Fibroblast of lung (primary cell): ENCODE data around the gene PPP1R12A. TPM values are rescaled to one million over a fixed set of nuclear protein-coding genes. Genes with fewer than 3 reads are reported as not detected.

Experiments used
- DNase-seq, 2 donors: peaks; one replicate each; pipeline versions ENCODE4 v3.0.0 to v3.0.0-alpha.2; 2010; ENCODE audit warnings: low read depth in 2 of 2
- H2AFZ ChIP-seq: 2 replicates; pipeline ENCODE4 v1.5.1; 2012; ENCODE audit warnings: low read length, control low read depth, inconsistent platforms
- H3K27ac ChIP-seq: 2 replicates; pipeline ENCODE4 v1.5.1; 2011; ENCODE audit warnings: low read length, control low read depth; ENCODE audit not compliant: insufficient read depth
- H3K27me3 ChIP-seq: 2 replicates; pipeline ENCODE4 v1.5.1; 2011; ENCODE audit warnings: mild to moderate bottlenecking, low read length; ENCODE audit not compliant: control insufficient read depth, insufficient read depth
- H3K36me3 ChIP-seq: 2 replicates; pipeline ENCODE4 v1.5.1; 2011; ENCODE audit warnings: low read length; ENCODE audit not compliant: control insufficient read depth, insufficient read depth
- H3K4me1 ChIP-seq: 2 replicates; pipeline ENCODE4 v1.5.1; 2011; ENCODE audit warnings: low read length; ENCODE audit not compliant: control insufficient read depth, insufficient read depth; ENCODE audit errors: extremely low read depth
- H3K4me2 ChIP-seq: 2 replicates; pipeline ENCODE4 v1.5.1; 2011; ENCODE audit warnings: low read length, control low read depth; ENCODE audit not compliant: insufficient read depth; ENCODE audit errors: extremely low read depth
- H3K4me3 ChIP-seq, 4 experiments: fragments of 200-600 bp in 1 of 4; sonication (generic) in 1 of 4; replicated peaks in 1 of 4; 2 replicates each; pipeline ENCODE4 v1.5.1; 2011 to 2016; ENCODE audit warnings: low read length in 4 of 4, low read depth in 3 of 4, mild to moderate bottlenecking in 3 of 4, control low read depth in 2 of 4, inconsistent platforms in 1 of 4, mixed read lengths in 1 of 4; ENCODE audit not compliant: insufficient read depth in 1 of 4; ENCODE audit errors: control extremely low read depth in 1 of 4
- H3K79me2 ChIP-seq: 2 replicates; pipeline ENCODE4 v1.5.1; 2012; ENCODE audit warnings: mild to moderate bottlenecking, low read length, inconsistent platforms; ENCODE audit not compliant: control insufficient read depth, insufficient read depth
- H3K9ac ChIP-seq: 2 replicates; pipeline ENCODE4 v1.5.1; 2011; ENCODE audit warnings: mild to moderate bottlenecking, low read length, control low read depth; ENCODE audit not compliant: insufficient read depth
- H3K9me3 ChIP-seq: 2 replicates; pipeline ENCODE4 v1.5.1; 2012; ENCODE audit warnings: low read depth, low read length; ENCODE audit not compliant: control insufficient read depth, insufficient read depth
- H4K20me1 ChIP-seq: 2 replicates; pipeline ENCODE4 v1.5.1; 2011; ENCODE audit warnings: low read length; ENCODE audit not compliant: control insufficient read depth, insufficient read depth; ENCODE audit errors: extremely low read depth
- EZH2 ChIP-seq: IDR thresholded peaks from 2 replicates; pipeline ENCODE4 v1.5.1; 2012; ENCODE audit warnings: low read length, control low read depth, mild to moderate bottlenecking; ENCODE audit errors: missing control alignments
- polyA plus RNA-seq, 2 donors: library from polyadenylated mRNA; depleted of rRNA in 1 of 2; stranded (reverse) in 1 of 2; unstranded in 1 of 2; fragments of >200 nt; gene quantifications; 2 replicates each; pipeline ENCODE4 v1.2.1, GENCODE V29; 2011 to 2012; ENCODE audit warnings: missing spikeins in 1 of 2
- total RNA-seq: library from RNA; depleted of rRNA; stranded (reverse); fragments of >200 nt; gene quantifications from 2 replicates; pipeline ENCODE4 v1.2.1, GENCODE V29; 2014
- TF ChIP-seq, protein P1 (sequence below), 2 donors: IDR thresholded peaks in 1 of 2; conservative IDR thresholded peaks in 1 of 2; 1 replicate in 1 of 2; 2 replicates in 1 of 2; pipeline ENCODE4 v1.5.1; 2011 to 2012; ENCODE audit warnings: low read length in 2 of 2, control low read depth in 1 of 2, inconsistent platforms in 1 of 2, low read depth in 1 of 2, mild to moderate bottlenecking in 1 of 2

Gene PPP1R12A
- total and polyA plus RNA-seq, 2 donors (not counting 1 experiment from before 2014, with no cell fraction given), result 94.9 to 139 TPM

DNA sequence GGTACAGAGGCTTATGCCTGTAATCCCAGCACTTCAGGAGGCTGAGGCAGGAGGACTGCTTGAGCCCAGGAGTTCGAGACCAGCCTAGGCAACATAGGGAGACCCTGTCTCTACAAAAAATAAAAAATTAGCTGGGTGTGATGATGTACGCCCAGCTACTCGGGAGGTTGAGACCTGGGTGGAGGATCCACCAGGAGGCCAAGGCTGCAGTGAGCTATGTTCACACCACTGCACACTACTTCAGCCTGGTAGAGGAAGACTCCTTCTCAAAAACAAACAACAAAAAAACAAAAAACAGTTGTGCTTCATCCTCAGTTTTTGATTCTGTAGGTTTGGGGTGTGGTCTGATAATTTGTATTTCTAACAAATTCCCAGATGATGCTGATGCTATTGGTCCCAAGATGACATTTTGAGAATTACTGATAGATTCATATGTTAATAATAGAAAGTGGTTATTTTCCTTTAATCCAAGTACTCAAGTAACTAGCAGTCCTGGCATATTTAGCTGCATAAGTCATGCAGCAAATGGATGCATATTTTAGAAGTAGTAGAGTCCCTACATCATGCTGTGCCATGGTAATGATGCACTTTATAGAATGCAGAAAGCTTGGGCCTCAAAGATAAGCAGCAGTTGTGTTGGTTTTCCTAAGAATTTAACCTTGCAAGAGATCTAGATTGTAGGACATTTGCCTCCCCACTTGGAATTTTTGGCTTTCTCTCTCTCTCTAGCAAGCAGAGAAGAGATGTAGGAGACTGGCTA lies 168.0 kb downstream of the PPP1R12A start:
- H2AFZ ChIP-seq, result no peak overlapping the region
- H3K27ac ChIP-seq, result no peak overlapping the region
- no peaks in the 10 kb centered on the region for H3K27me3 ChIP-seq
- no peak overlapping the region for H3K4me2 ChIP-seq
- H4K20me1 ChIP-seq, result no peaks in the 10 kb centered on the region
- no peak overlapping the region for H3K9ac ChIP-seq
- no peaks in the 10 kb centered on the region for H3K4me1 ChIP-seq
- no peak for TF ChIP-seq EZH2
- TF ChIP-seq, protein P1, sequence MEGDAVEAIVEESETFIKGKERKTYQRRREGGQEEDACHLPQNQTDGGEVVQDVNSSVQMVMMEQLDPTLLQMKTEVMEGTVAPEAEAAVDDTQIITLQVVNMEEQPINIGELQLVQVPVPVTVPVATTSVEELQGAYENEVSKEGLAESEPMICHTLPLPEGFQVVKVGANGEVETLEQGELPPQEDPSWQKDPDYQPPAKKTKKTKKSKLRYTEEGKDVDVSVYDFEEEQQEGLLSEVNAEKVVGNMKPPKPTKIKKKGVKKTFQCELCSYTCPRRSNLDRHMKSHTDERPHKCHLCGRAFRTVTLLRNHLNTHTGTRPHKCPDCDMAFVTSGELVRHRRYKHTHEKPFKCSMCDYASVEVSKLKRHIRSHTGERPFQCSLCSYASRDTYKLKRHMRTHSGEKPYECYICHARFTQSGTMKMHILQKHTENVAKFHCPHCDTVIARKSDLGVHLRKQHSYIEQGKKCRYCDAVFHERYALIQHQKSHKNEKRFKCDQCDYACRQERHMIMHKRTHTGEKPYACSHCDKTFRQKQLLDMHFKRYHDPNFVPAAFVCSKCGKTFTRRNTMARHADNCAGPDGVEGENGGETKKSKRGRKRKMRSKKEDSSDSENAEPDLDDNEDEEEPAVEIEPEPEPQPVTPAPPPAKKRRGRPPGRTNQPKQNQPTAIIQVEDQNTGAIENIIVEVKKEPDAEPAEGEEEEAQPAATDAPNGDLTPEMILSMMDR (conservative IDR thresholded peaks at IDR 0.05 in 1 of 2, IDR thresholded peaks at IDR 0.05 in 1 of 2; ENCODE audit: low read depth in 1 of 2, low read length in 2 of 2), result no peak
- H3K79me2 ChIP-seq, result no peaks in the 10 kb centered on the region
- no peaks in the 10 kb centered on the region for H3K9me3 ChIP-seq
- peak in 1 of 2 donors; percentile 79 for DNase-seq
- no peak overlapping the region for H3K4me3 ChIP-seq
- no peaks in the 10 kb centered on the region for H3K36me3 ChIP-seq

DNA sequence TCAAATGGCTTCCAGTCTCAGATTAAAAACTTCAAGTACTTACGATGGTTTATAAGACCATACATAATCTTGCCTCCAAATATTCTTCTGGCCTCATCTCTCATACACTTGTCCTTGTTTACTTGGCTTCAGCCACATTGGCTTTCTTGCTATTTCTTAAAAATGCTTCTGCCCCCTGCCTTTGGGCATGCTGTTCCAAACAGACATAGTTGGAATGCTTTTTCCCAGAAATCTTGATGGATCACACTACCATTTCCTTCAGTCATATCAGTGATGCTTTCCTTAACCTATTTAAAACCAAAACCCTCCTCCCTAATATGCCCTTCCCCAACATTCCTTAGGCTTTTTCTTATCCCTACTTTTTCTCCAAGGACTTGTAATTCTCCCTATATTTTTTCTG lies 169.7 kb downstream of the PPP1R12A start:
- Histone ChIP-seq H3K27ac (no peak overlapping the region), H2AFZ (no peak overlapping the region)
- TF ChIP-seq, protein P1 (conservative IDR thresholded peaks at IDR 0.05 in 1 of 2, IDR thresholded peaks at IDR 0.05 in 1 of 2; ENCODE audit: low read depth in 1 of 2, low read length in 2 of 2), result no peak
- TF ChIP-seq EZH2, result no peak

GRCh38 chr12:79764641-79765040 lies 170.3 kb downstream of the PPP1R12A start:
- Histone ChIP-seq H3K4me2 (no peak overlapping the region), H3K9me3 (no peaks in the 10 kb centered on the region), H2AFZ (no peak overlapping the region), H3K79me2 (no peaks in the 10 kb centered on the region), H3K27me3 (no peaks in the 10 kb centered on the region), H3K9ac (no peak overlapping the region), H4K20me1 (no peaks in the 10 kb centered on the region), H3K27ac (no peak overlapping the region), H3K4me1 (no peaks in the 10 kb centered on the region), H3K4me3 (no peak overlapping the region), H3K36me3 (no peaks in the 10 kb centered on the region)
- peak in 1 of 2 donors; percentile 47 for DNase-seq
- no peak for TF ChIP-seq EZH2
- TF ChIP-seq, protein P1 (conservative IDR thresholded peaks at IDR 0.05 in 1 of 2, IDR thresholded peaks at IDR 0.05 in 1 of 2; ENCODE audit: low read depth in 1 of 2, low read length in 2 of 2), result no peak

More for the DNA sequence above, 169.7 kb downstream of the PPP1R12A start:
- Histone ChIP-seq H3K79me2 (no peaks in the 10 kb centered on the region), H3K36me3 (no peaks in the 10 kb centered on the region), H3K9me3 (no peaks in the 10 kb centered on the region), H3K4me3 (no peak overlapping the region), H3K9ac (no peak overlapping the region), H3K27me3 (no peaks in the 10 kb centered on the region), H3K4me1 (no peaks in the 10 kb centered on the region), H3K4me2 (no peak overlapping the region), H4K20me1 (no peaks in the 10 kb centered on the region)
- peak in 1 of 2 donors; percentile 30 for DNase-seq
